Osteocyte (in vitro differentiated cells): Measurements from ENCODE around the gene G0S2. TPM values are rescaled to one million over a fixed set of nuclear protein-coding genes. Genes with fewer than 3 reads are reported as not detected.

Experiments used
- DNase-seq: peaks from one replicate; pipeline ENCODE4 v3.0.0; 2021; ENCODE audit warnings: mixed read lengths; ENCODE audit not compliant: unreplicated experiment; ENCODE audit errors: extremely low spot score
- H3K27ac Mint-ChIP-seq: one replicate; pipeline ENCODE4 v1.8.0; 2021; ENCODE audit warnings: mild to moderate bottlenecking, mixed read lengths; ENCODE audit not compliant: unreplicated experiment
- H3K27me3 Mint-ChIP-seq: one replicate; pipeline ENCODE4 v1.8.0; 2021; ENCODE audit warnings: mixed read lengths; ENCODE audit not compliant: unreplicated experiment
- H3K36me3 Mint-ChIP-seq: one replicate; pipeline ENCODE4 v1.8.0; 2021; ENCODE audit warnings: mixed read lengths; ENCODE audit not compliant: unreplicated experiment
- H3K4me1 Mint-ChIP-seq: one replicate; pipeline ENCODE4 v1.8.0; 2021; ENCODE audit warnings: mixed read lengths; ENCODE audit not compliant: unreplicated experiment
- H3K4me3 Mint-ChIP-seq: one replicate; pipeline ENCODE4 v1.8.0; 2021; ENCODE audit warnings: mild to moderate bottlenecking, moderate library complexity, mixed read lengths; ENCODE audit not compliant: unreplicated experiment
- H3K9me3 Mint-ChIP-seq: one replicate; pipeline ENCODE4 v1.8.0; 2021; ENCODE audit warnings: mixed read lengths; ENCODE audit not compliant: unreplicated experiment
- total RNA-seq: library from RNA; stranded (reverse); gene quantifications from 2 replicates; pipeline ENCODE4 v1.2.1, GENCODE V29; 2021
- TF ChIP-seq, protein P1 (sequence below): fragments of 200-600 bp; sonication (generic); IDR thresholded peaks from 2 replicates; pipeline ENCODE4 v1.5.0; 2021; ENCODE audit warnings: antibody characterized with exemption, mild to moderate bottlenecking, moderate library complexity

G0S2 gene
- total RNA-seq, 1 donor from 2014 or later, result 0.40 TPM

GRCh38 chr1:209685821-209686220, 10.6 kb downstream of the G0S2 start:
- DNase-seq, result no peak
- TF ChIP-seq, protein P1, sequence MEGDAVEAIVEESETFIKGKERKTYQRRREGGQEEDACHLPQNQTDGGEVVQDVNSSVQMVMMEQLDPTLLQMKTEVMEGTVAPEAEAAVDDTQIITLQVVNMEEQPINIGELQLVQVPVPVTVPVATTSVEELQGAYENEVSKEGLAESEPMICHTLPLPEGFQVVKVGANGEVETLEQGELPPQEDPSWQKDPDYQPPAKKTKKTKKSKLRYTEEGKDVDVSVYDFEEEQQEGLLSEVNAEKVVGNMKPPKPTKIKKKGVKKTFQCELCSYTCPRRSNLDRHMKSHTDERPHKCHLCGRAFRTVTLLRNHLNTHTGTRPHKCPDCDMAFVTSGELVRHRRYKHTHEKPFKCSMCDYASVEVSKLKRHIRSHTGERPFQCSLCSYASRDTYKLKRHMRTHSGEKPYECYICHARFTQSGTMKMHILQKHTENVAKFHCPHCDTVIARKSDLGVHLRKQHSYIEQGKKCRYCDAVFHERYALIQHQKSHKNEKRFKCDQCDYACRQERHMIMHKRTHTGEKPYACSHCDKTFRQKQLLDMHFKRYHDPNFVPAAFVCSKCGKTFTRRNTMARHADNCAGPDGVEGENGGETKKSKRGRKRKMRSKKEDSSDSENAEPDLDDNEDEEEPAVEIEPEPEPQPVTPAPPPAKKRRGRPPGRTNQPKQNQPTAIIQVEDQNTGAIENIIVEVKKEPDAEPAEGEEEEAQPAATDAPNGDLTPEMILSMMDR, result no peak
- Mint-ChIP-seq H3K27me3 (peaks cover 70% of the 10 kb centered on the region), H3K27ac (no peak overlapping the region), H3K4me3 (no peak overlapping the region), H3K9me3 (no peaks in the 10 kb centered on the region), H3K4me1 (peaks cover 2% of the 10 kb centered on the region), H3K36me3 (no peaks in the 10 kb centered on the region)

- no peak for DNase-seq
- no peaks in the 10 kb centered on the region for H3K9me3 Mint-ChIP-seq
- no peak overlapping the region for H3K4me3 Mint-ChIP-seq
- H3K27me3 Mint-ChIP-seq, result peaks cover 70% of the 10 kb centered on the region
- TF ChIP-seq, protein P1, result no peak
- no peaks in the 10 kb centered on the region for H3K36me3 Mint-ChIP-seq
- H3K4me1 Mint-ChIP-seq, result peaks cover 2% of the 10 kb centered on the region
- H3K27ac Mint-ChIP-seq, result no peak overlapping the region
Measured at GRCh38 chr1:209686322-209686721, 11.1 kb downstream of the G0S2 start.

DNA sequence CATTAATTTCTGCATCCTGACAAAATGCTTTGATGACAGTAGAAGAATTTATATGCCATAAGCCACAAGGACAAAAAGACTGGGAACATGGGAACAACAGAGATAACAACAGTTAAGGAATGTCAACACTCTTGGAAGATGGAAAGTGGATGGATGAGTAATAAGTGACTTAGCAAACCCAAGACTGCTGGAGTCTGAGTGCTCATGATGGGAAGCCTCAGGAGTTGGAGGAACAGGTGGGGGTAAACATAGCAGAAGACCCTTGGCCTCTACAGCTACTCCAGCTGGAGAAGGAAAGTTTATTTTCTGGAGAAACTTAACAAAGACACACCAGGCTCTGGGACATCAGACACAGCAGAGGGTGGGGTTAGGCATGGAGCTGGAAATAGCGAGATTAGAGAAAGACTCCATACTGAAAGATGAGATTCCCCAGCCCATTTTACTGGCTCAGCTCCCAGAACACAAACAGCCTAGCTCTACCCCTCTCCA, 13.6 kb downstream of the G0S2 start:
- H3K27me3 Mint-ChIP-seq, result peaks cover 65% of the 10 kb centered on the region
- no peak overlapping the region for H3K4me3 Mint-ChIP-seq
- H3K36me3 Mint-ChIP-seq, result no peaks in the 10 kb centered on the region
- DNase-seq, result no peak
- no peaks in the 10 kb centered on the region for H3K9me3 Mint-ChIP-seq
- TF ChIP-seq, protein P1, result no peak
- H3K4me1 Mint-ChIP-seq, result peaks cover 5% of the 10 kb centered on the region
- H3K27ac Mint-ChIP-seq, result no peak overlapping the region

GRCh38 chr1:209689477-209689876, 14.3 kb downstream of the G0S2 start:
- no peak for DNase-seq
- peaks cover 5% of the 10 kb centered on the region for H3K4me1 Mint-ChIP-seq
- no peak overlapping the region for H3K4me3 Mint-ChIP-seq
- H3K27me3 Mint-ChIP-seq, result peaks cover 65% of the 10 kb centered on the region
- TF ChIP-seq, protein P1, result no peak
- H3K27ac Mint-ChIP-seq, result no peak overlapping the region
- no peaks in the 10 kb centered on the region for H3K36me3 Mint-ChIP-seq
- H3K9me3 Mint-ChIP-seq, result no peaks in the 10 kb centered on the region

- no peak for DNase-seq
- H3K4me3 Mint-ChIP-seq, result no peak overlapping the region
- H3K27ac Mint-ChIP-seq, result no peak overlapping the region
- TF ChIP-seq, protein P1, result no peak
- peaks cover 65% of the 10 kb centered on the region for H3K27me3 Mint-ChIP-seq
- H3K36me3 Mint-ChIP-seq, result no peaks in the 10 kb centered on the region
- H3K9me3 Mint-ChIP-seq, result no peaks in the 10 kb centered on the region
- peaks cover 5% of the 10 kb centered on the region for H3K4me1 Mint-ChIP-seq
Measured at GRCh38 chr1:209691237-209691636, 16.0 kb downstream of the G0S2 start.
